Astrocyte of the spinal cord (primary cell): ENCODE measurements around the gene SEZ6.

Experiments
- DNase-seq: peaks from one replicate; pipeline ENCODE4 v3.0.0; 2011; ENCODE audit warnings: low read depth, low spot score
- H3K4me3 ChIP-seq: 2 replicates; pipeline ENCODE4 v1.5.1; 2011; ENCODE audit warnings: low read depth, mild to moderate bottlenecking, low read length, moderate library complexity
- CTCF ChIP-seq: IDR thresholded peaks from 2 replicates; pipeline ENCODE4 v1.5.1; 2012; ENCODE audit warnings: low read depth, mild to moderate bottlenecking, low read length, inconsistent platforms
- in situ Hi-C: cut with HindIII; loops from 2 replicates; pipeline ENCODE4 v1.10.0; 2017; ENCODE audit warnings: low sequenced_read_pairs

SEZ6 gene

GRCh38 chr17:29048440-29049368 lies 42.9 kb upstream of the SEZ6 start:
- TF ChIP-seq CTCF, result no peak
- in situ Hi-C loops, result no loop called here
- H3K4me3 ChIP-seq, result no peak overlapping the region
- peak; percentile 29 for DNase-seq

- H3K4me3 ChIP-seq, result no peak overlapping the region
- in situ Hi-C loops, result no loop called here
- no peak for TF ChIP-seq CTCF
- no peak for DNase-seq
These were observed 40.6 kb upstream of the SEZ6 start for GRCh38 chr17:29046473-29046839.

GRCh38 chr17:29045734-29046472 lies 40.1 kb upstream of the SEZ6 start:
- H3K4me3 ChIP-seq, result no peak overlapping the region
- TF ChIP-seq CTCF, result no peak
- no peak for DNase-seq
- in situ Hi-C loops, result no loop called here

- TF ChIP-seq CTCF, result no peak
- DNase-seq, result no peak
- in situ Hi-C loops, result no loop called here
- H3K4me3 ChIP-seq, result no peak overlapping the region
These were observed 39.2 kb upstream of the SEZ6 start for GRCh38 chr17:29045026-29045425.

- in situ Hi-C loops, result no loop called here
- no peak for DNase-seq
- H3K4me3 ChIP-seq, result no peak overlapping the region
- TF ChIP-seq CTCF, result no peak
These were observed 37.8 kb upstream of the SEZ6 start for GRCh38 chr17:29043539-29044145.

- DNase-seq, result peak; percentile 61
- no peak within 1 kb of the TSS for H3K4me3 ChIP-seq
- in situ Hi-C loops, result no loop called here
- peak; percentile 40 for TF ChIP-seq CTCF
These were observed 37.1 kb upstream of the SEZ6 start, which contains the start of gene PIPOX for GRCh38 chr17:29042679-29043538. PIPOX (plus strand) TSS chr17:29043141; CDS start chr17:29043226, 85 bp downstream.
